Neural cell (in vitro differentiated cells): ENCODE data around the gene CASKIN1.

Experiments used
- SMC3 ChIP-seq: fragments of 450-650 bp; conservative IDR thresholded peaks from 2 replicates; pipeline ENCODE4 v1.6.1; 2014; ENCODE audit warnings: antibody characterized with exemption, mild to moderate bottlenecking, moderate library complexity; ENCODE audit not compliant: poor library complexity
- TF ChIP-seq, protein P1 (sequence below): fragments of 450-650 bp; IDR thresholded peaks from 2 replicates; pipeline ENCODE4 v1.5.1; 2014; ENCODE audit warnings: antibody characterized with exemption, mild to moderate bottlenecking, moderate library complexity; ENCODE audit not compliant: poor library complexity, severe bottlenecking

DNA sequence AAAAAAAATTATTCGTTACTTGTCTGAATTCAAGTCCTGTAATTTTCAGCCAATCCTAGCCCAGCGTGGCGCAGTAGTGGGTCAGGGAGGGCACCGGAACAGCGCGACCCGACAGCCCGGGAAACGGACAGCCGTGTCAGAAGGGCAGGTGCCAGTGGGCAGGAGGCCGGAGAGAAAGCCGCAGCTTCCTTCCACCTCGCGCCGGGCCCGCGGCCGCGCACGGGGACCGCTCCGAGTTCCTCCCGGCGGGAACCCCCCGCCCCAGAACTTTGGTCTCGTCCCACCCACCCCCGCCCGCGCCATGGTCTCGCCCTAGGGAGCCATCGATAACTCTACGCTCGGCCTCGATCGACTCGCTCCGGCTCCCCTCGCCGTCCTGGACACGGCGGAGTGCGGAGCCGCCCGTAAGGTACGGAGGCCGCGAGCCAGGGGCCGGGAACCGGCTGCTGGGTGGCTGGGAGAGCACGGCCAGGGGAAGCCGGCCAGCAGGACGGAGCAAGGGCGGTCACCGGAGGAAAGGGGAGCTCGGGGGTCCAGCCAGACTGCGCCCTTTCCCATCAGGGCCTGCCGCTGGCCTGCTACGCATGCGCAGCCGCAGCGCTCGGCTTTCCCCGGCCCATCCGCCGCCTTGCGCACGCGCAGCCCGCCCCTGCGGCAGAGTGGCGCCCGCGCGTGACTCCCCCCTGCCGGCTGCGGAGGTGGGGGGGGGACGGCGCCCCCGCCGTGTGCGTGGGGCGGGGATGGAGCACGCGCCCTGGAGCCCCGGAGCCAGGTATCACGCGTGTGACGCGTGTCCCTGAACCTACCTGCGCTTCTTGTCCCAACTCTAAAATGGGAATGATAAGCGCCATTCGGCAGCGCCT lies 8.9 kb upstream of the CASKIN1 start, which contains the start of gene MLST8:
- peak; percentile 34 for TF ChIP-seq SMC3
- TF ChIP-seq, protein P1, sequence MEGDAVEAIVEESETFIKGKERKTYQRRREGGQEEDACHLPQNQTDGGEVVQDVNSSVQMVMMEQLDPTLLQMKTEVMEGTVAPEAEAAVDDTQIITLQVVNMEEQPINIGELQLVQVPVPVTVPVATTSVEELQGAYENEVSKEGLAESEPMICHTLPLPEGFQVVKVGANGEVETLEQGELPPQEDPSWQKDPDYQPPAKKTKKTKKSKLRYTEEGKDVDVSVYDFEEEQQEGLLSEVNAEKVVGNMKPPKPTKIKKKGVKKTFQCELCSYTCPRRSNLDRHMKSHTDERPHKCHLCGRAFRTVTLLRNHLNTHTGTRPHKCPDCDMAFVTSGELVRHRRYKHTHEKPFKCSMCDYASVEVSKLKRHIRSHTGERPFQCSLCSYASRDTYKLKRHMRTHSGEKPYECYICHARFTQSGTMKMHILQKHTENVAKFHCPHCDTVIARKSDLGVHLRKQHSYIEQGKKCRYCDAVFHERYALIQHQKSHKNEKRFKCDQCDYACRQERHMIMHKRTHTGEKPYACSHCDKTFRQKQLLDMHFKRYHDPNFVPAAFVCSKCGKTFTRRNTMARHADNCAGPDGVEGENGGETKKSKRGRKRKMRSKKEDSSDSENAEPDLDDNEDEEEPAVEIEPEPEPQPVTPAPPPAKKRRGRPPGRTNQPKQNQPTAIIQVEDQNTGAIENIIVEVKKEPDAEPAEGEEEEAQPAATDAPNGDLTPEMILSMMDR = peak; percentile 54
